Endometrial microvascular endothelial cells (primary cell): ENCODE results near the gene TMEM271. TPM values are rescaled to one million over a fixed set of nuclear protein-coding genes. Genes with fewer than 3 reads are reported as not detected.

Experiments
- in situ Hi-C: cut with HindIII; loops from 2 replicates; pipeline ENCODE4 v1.10.0; 2017; ENCODE audit warnings: low sequenced_read_pairs, low pct_unique_long_range_greater_than_20kb; ENCODE audit errors: inconsistent ontology term
- total RNA-seq: library from RNA; depleted of rRNA; stranded (reverse); fragments of >200 nt; gene quantifications from one replicate; pipeline ENCODE4 v1.2.3, GENCODE V29; 2015; ENCODE audit errors: inconsistent ontology term

TMEM271 gene
- total RNA-seq, 1 donor from 2014 or later: not detected

DNA sequence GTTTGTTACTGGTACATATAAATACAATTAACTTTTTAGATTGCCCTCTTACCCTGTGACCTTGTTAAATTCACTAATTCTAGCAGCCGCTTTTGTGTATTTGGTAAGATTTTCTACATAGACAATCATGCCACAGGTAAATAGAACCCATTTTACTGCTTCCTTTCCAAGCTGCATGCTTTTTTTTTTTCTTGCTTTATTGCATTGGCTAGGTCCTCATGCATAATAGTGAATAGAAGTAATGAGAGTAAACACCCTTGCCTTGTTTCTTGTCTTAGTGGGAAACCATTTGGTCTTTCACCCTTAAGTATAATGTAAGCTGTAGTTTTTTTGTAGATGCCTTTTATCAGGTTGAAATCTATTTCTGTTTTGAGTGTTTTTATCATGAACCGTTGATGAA is 7.7 kb upstream of the TMEM271 start:
- in situ Hi-C loops: no loop called here

DNA sequence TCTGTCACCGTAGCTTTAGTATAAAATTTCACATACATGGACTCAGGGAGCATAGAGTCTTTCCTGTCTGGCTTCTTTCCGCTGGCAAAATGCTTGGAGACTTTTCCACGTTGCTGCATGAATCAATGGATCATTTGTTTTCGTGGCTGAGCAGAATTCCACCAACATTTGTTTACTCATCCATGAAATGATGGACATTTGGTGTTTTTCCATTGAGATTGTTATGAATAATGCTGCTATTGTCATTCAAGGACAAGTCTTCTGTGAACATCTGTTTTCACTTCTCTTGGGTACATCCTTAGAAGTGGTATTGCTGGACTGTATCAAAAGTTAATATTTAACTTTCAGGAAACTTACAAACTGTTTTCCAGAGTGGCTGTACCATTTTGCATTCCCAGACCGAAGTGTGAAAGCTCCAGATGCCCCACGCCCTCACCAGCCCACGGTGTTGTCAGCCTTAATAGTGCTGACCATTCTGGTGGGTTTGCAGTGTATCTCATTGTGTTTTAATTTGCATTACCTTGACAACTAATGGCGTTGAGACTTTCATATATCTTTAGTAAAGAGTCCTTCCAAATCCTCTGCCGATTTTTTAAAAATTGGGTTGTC is 5.8 kb upstream of the TMEM271 start:
- in situ Hi-C loops: no loop called here

GRCh38 chr4:581181-581580 is 5.1 kb upstream of the TMEM271 start:
- in situ Hi-C loops: no loop called here

DNA sequence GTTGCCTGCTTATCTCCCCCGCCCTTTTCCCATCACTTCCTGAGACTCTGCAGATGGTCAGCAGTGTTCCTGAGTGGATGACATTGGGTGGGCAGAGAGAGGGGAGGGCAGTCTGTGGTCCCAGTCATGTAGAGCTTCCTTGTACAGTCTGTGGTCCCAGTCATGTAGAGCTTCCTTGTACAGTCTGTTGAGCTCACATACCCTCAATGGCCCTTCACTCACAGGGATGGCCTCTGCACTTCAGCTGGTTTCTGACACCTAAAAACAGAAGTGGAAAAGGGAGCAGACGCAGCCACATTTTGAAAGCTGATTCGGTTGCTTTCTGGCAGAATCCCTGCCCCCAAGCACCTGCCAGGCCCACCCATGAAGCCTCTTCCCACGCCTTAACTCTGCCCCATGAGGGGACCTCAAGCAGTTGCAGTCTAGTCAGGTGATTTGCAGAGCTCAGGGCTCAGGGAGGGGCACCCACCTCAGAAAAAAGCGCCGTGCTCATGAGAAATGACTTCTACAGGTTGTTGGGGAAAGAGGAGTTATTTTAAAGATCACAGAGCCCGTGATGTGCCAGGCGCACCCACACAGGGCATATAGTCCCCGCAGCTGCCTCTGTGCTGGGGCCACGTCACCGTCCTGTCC is 3.6 kb upstream of the TMEM271 start:
- in situ Hi-C loops: no loop called here

DNA sequence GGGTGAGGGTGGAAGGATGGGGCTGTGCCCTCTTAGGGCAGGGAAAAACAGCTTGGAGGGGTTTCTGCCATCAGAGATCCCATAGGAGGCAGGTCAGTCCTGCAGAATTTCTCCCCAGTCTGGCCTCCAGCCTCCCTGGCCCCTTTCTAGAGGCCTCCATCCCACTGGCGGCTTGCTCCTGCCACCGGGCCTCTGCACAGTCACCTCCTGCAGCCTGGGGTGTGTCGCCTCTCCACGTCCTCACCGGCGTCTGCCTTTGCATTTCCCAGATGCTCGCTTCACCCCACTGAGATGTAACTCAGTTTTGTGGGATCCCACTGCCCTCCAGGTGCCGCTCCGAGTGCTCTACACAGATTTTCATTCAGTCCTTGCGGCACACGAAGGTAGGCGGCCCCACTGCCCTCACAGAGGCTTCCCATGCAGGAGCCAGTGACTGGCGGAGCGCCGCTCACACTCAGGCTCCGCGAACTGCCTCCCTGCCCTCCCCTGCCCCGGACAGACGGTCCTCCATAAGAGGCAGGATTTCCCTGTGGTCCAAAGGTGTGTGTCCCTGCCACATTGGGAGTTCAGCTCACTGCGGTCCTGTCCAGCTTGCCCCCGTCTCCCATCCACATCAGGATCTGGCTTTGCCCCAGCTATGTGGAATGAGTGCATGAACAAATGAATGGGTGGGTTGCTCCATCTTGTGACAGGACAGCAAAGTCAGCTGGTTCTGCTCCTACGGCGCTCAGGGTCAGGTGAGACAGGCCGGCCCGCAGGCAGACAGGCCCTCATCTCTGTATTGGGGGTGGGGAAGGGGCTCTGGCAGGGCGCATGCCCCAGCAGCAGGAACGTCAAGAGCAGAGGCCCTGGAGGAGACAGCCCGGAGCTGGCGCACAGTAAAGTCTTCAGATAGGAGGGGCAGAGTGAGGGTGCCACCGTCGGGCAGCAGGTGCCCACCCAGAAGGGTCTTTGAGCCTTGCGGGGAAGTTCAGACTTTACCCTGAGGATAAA is 2.7 kb upstream of the TMEM271 start:
- in situ Hi-C loops: no loop called here

DNA sequence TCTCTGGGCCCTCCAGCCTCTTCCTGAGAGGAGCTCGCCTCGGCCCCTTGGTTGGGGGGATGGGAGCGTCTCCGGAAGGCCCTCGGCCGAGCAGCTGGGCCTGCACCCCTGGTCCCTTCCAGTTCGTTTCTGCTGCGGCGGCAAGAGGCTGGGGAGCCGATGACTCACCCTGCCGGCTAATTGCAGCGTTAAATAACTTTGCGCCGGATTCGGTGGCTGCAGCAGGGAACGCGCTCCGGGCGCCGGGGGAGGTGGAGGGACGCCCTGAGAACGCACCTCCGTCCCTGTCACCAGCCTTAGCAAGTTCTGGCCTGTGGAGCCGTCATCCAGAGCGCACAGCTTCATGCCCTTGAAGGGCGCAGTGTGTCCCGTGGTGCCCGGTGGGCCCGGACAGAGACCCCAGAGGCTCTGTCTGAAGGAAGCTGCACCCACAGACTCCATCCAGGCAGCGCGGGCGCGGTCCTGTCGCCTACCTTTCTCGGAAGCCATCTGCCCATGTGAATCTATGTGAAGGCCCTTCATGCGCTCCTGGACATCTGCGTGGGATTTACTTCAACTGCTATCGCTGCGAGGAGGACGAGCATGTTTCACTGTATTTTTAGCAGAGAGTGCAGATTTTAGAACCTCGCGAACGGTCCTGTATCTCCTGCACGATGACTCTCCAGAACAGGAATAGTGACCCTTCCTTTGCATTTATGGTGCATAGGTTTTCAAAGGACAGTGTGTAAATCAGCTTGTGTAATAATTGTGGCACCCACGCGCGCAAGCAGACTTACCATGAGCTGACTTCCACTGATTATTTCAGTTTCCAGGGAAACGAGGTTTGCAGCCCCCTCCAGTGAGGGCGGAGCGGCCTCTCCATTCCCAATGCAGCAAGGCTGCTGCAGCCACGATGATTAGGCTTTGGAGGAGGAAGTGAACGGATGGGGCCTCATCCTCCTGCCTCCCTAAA is 1.7 kb upstream of the TMEM271 start:
- in situ Hi-C loops: no loop called here

- in situ Hi-C loops: no loop called here
Observed at GRCh38 chr4:576991-577498, 950 bp upstream of the TMEM271 start.

GRCh38 chr4:575281-576141 is 584 bp downstream of the TMEM271 start:
- in situ Hi-C loops: no loop called here

- in situ Hi-C loops: no loop called here
Observed at GRCh38 chr4:574346-575161, 1.5 kb downstream of the TMEM271 start.

- in situ Hi-C loops: no loop called here
Observed at GRCh38 chr4:573122-573892, 2.8 kb downstream of the TMEM271 start.

- in situ Hi-C loops: no loop called here
Observed at GRCh38 chr4:572594-572993, 3.5 kb downstream of the TMEM271 start.

DNA sequence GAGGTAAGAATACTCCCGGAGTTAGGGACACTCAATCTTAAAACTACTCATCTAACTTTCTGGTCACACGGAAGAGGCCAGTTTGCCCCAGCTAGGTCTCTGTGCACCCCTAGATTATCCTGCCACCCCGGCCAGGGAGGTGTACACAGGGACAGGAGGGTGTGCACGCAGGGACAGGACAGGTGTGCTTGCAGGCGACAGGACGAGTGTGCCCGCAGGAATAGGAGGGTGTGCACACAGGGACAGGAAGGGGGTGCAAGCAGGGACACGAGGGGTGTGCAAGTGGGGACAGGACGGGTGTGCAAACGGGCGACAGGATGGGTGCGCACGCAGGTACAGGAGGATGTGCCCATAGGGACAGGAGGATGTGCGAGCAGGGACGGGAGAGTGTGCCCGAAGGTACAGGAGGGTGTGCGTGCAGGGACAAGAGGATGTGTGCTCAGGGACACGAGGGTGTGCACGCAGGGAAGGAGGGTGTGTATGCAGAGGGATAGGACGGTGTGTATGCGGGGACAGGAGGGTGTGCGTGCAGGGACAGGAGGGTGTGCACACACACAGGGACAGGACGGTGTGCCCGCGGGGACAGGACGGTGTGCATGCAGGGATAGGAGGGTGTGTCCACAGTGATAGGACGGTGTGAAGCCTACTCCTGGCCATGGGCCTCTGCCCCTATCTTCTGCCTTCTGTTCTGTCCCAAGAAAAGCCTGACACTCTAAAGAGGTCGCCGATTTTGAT is 4.1 kb downstream of the TMEM271 start:
- in situ Hi-C loops: no loop called here

- in situ Hi-C loops: no loop called here
Observed at GRCh38 chr4:570754-571153, 5.3 kb downstream of the TMEM271 start.

DNA sequence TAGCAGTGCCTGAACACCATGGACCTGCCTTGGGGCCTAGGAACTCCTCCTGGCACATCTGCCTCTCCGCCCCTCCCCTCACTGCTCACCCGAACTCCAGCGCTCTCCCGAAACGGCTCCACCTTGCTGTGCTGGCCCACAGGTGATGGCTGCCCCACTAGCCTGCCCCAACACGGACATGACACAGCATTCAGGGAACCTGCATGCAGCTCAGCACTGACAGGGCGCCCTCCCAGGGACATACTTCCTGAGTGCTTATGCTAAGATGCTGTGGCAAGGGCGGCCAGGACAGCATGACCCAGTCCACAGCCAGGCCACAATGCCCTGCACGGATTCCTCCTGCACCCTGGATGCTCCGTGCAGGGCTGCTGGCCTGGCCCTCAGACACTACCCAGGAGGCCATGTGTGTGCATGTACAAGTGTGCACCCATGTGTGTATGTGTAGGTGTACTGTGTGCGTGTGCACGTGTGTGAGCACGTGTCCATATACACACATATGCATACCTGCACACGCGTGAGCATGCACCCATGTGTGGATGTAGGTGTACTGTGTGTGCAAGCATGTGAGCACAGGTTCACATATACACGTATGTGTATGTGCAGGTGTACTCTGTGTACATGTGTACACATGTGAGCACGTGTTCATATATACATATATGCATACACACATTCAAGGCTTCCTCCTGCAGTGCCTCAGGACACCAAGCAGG is 6.0 kb downstream of the TMEM271 start:
- in situ Hi-C loops: no loop called here

- in situ Hi-C loops: no loop called here
Observed at GRCh38 chr4:568962-569361, 7.1 kb downstream of the TMEM271 start.
